AG04450 (cell line): ENCODE data around the gene ANKRD55. TPM values are rescaled to one million over a fixed set of nuclear protein-coding genes. Genes with fewer than 3 reads are reported as not detected.

Source experiments
- CTCF ChIA-PET: fragments of 300-600, 350-600 bp; formaldehyde crosslinking; extraction: SDS; loops from one replicate; lab custom pipeline; 2022; ENCODE audit warnings: antibody characterized with exemption, inconsistent platforms; lab: Charles Lee
- POLR2A ChIA-PET: fragments of 350-600 bp; formaldehyde crosslinking; extraction: SDS; loops from one replicate; lab custom pipeline; 2021; ENCODE audit warnings: antibody characterized with exemption, inconsistent platforms; lab: Yijun Ruan, JAX
- DNase-seq: peaks from one replicate; pipeline ENCODE4 v3.0.0-alpha.2; 2011; ENCODE audit warnings: low read depth, low spot score
- H3K27ac ChIP-seq: one replicate; pipeline ENCODE4 v1.5.1; 2012; ENCODE audit warnings: low read depth, low read length, control low read depth
- H3K27me3 ChIP-seq: one replicate; pipeline ENCODE4 v1.6.0; 2012; ENCODE audit warnings: low read length; ENCODE audit not compliant: control insufficient read depth, insufficient read depth
- H3K4me3 ChIP-seq: 2 replicates; pipeline ENCODE4 v1.5.1; 2011; ENCODE audit warnings: mild to moderate bottlenecking, low read depth, low read length, control low read depth
- H3K9me3 ChIP-seq: 2 replicates; pipeline ENCODE4 v1.5.1; 2012; ENCODE audit warnings: low read length; ENCODE audit not compliant: control insufficient read depth, insufficient read depth
- CTCF ChIP-seq: IDR thresholded peaks from 2 replicates; pipeline ENCODE4 v1.5.1; 2011; ENCODE audit warnings: low read depth, low read length, control low read depth, inconsistent platforms
- polyA plus RNA-seq: library from polyadenylated mRNA; depleted of rRNA; stranded (reverse); fragments of >200 nt; gene quantifications from 2 replicates; pipeline ENCODE4 v1.2.3, GENCODE V29; 2011

The ANKRD55 gene
- polyA plus RNA-seq, 1 experiment = not detected

GRCh38 chr5:56075361-56075760, 157.8 kb downstream of the ANKRD55 start:
- ChIA-PET CTCF (no interaction called here), POLR2A (interaction anchor here (0.8 kb wide), 1 partner anchor 11 kb away, joined by 5 read pairs; no protein-coding TSS in a partner anchor)
- no peak for TF ChIP-seq CTCF
- no peak overlapping the region for H3K27ac ChIP-seq
- no peaks in the 10 kb centered on the region for H3K9me3 ChIP-seq
- no peaks in the 10 kb centered on the region for H3K27me3 ChIP-seq
- no peak overlapping the region for H3K4me3 ChIP-seq
- no peak for DNase-seq

- no peak overlapping the region for H3K4me3 ChIP-seq
- DNase-seq = no peak
- ChIA-PET POLR2A (no interaction called here), CTCF (no interaction called here)
- H3K9me3 ChIP-seq = no peaks in the 10 kb centered on the region
- H3K27ac ChIP-seq = no peak overlapping the region
- H3K27me3 ChIP-seq = no peaks in the 10 kb centered on the region
- no peak for TF ChIP-seq CTCF
These were observed 160.0 kb downstream of the ANKRD55 start for GRCh38 chr5:56072863-56073766.

- ChIA-PET CTCF (interaction anchor here (1.4 kb wide), 1 partner anchor 12 kb away, joined by 5 read pairs; no protein-coding TSS in a partner anchor), POLR2A (no interaction called here)
- H3K9me3 ChIP-seq = no peaks in the 10 kb centered on the region
- no peak for DNase-seq
- H3K4me3 ChIP-seq = no peak overlapping the region
- TF ChIP-seq CTCF = no peak
- no peaks in the 10 kb centered on the region for H3K27me3 ChIP-seq
- no peak overlapping the region for H3K27ac ChIP-seq
These were observed 161.7 kb downstream of the ANKRD55 start for GRCh38 chr5:56071470-56071869.

- CTCF ChIA-PET = interaction anchor here (1.4 kb wide), 1 partner anchor 12 kb away, joined by 5 read pairs; no protein-coding TSS in a partner anchor
- POLR2A ChIA-PET = no interaction called here
- no peak for TF ChIP-seq CTCF
- Histone ChIP-seq H3K27ac (no peak overlapping the region), H3K9me3 (no peaks in the 10 kb centered on the region), H3K4me3 (no peak overlapping the region), H3K27me3 (no peaks in the 10 kb centered on the region)
- DNase-seq = no peak
These were observed 162.2 kb downstream of the ANKRD55 start for GRCh38 chr5:56070851-56071465.
